Measurements from ENCODE around the gene FAAP24. TPM values are rescaled to one million over a fixed set of nuclear protein-coding genes. Genes with fewer than 3 reads are reported as not detected.
"Not testable (repeated sequence)": the region's sequence is repeated elsewhere in the genome, so short reads cannot be mapped to it uniquely, and the experiment has no call there.

FAAP24 gene, protein sequence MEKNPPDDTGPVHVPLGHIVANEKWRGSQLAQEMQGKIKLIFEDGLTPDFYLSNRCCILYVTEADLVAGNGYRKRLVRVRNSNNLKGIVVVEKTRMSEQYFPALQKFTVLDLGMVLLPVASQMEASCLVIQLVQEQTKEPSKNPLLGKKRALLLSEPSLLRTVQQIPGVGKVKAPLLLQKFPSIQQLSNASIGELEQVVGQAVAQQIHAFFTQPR
- 2.0 and 4.1 TPM in 2 replicates for total RNA-seq
- 4.9 TPM for polyA plus RNA-seq (2012)

- DNase-seq (ENCODE audit: low read depth) = peak; percentile 99
Observed at GRCh38 chr19:32971715-32972540, at the start of gene FAAP24, which contains the start of gene CEP89. FAAP24 (plus strand) TSS chr19:32972242; CDS start chr19:32973197, 955 bp downstream. CEP89 (minus strand) TSS chr19:32971958; CDS start chr19:32971874, 84 bp downstream.

DNA sequence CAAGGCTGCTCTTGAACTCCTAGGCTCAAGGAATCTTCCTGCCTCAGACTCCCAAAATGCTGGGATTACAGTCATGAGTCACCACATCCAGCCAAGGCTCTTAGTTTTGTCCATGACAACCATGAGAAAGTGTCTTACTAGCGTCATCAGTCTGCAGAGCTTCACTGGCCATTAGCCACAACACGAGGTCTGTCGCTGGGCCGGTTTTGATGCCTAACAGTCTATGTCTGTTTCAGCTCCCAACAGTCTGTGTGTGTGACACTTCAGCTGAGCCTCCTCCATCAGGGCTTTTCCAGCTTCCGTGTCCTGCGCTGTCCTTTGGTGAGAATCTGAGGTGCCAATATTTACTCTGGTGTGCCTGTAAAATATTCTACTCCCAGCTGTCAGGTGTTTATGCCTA is 47.8 kb upstream of the FAAP24 start:
- no peak for DNase-seq (ENCODE audit: low read depth)

GRCh38 chr19:32928806-32929205 is 43.2 kb upstream of the FAAP24 start:
- DNase-seq (ENCODE audit: low read depth) = no peak

- no peak for DNase-seq (ENCODE audit: low read depth)
Observed at GRCh38 chr19:32930567-32930966, 41.5 kb upstream of the FAAP24 start.

- no peak for DNase-seq (ENCODE audit: low read depth)
Observed at GRCh38 chr19:32933571-32933970, 38.5 kb upstream of the FAAP24 start.

DNA sequence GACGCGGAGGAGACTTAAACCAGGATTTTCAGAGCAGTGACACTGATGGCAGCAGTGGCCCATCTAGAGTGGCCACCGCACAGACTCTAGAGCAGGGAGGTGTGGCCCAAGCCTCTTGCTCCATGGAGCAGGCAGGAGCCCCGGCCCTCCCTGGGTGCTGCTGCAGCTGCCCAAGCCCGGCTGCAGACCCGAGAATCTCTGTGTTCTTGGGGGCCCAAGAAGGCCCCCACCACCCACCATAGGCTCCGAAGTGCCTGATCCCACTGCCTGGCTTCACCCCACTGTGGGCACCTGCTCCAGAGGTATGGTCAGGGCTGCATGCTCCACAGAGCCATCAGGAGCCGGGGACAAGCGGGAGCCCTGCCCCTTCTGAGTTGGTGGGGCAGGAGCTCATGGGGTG is 36.4 kb upstream of the FAAP24 start:
- no peak for DNase-seq (ENCODE audit: low read depth)

- no peak for DNase-seq (ENCODE audit: low read depth)
Observed at GRCh38 chr19:32936065-32936464, 36.0 kb upstream of the FAAP24 start.

- not testable (repeated sequence) for DNase-seq (ENCODE audit: low read depth)
Observed at GRCh38 chr19:32941273-32941672, 30.8 kb upstream of the FAAP24 start.

DNA sequence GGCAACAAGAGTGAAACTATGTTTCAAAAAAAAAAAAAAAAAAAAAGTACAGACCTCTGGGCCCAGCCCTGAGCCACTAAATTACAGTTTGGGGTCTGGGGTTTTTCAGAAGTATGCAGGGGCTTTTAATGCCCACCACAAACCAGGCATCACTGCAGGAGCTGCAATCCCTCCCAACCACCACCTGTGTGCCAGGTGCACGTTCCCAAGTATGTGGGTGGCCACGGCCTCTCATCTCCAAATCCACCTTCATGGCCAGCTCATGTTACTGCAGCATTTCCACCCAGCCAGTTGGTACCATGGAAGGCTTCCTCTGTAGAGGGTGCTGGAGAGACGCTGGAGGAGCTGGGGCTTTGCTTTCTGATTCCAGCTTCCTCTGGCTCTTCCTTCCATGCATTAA is 26.8 kb upstream of the FAAP24 start:
- peak; percentile 5 for DNase-seq (ENCODE audit: low read depth)

- DNase-seq (ENCODE audit: low read depth) = no peak
Observed at GRCh38 chr19:32966750-32967149, 5.3 kb upstream of the FAAP24 start.

- no peak for DNase-seq (ENCODE audit: low read depth)
Observed at GRCh38 chr19:32969549-32969948, 2.5 kb upstream of the FAAP24 start.

- no peak for DNase-seq (ENCODE audit: low read depth)
Observed at GRCh38 chr19:32971012-32971595, 938 bp upstream of the FAAP24 start.

GRCh38 chr19:32976223-32976805 is 4.3 kb downstream of the FAAP24 start:
- DNase-seq (ENCODE audit: low read depth) = peak; percentile 70

GRCh38 chr19:32977280-32977679 is 5.2 kb downstream of the FAAP24 start:
- no peak for DNase-seq (ENCODE audit: low read depth)

GRCh38 chr19:32977813-32978212 is 5.8 kb downstream of the FAAP24 start:
- not testable (repeated sequence) for DNase-seq (ENCODE audit: low read depth)

- DNase-seq (ENCODE audit: low read depth) = not testable (repeated sequence)
Observed at GRCh38 chr19:32979807-32980206, 7.8 kb downstream of the FAAP24 start.

DNA sequence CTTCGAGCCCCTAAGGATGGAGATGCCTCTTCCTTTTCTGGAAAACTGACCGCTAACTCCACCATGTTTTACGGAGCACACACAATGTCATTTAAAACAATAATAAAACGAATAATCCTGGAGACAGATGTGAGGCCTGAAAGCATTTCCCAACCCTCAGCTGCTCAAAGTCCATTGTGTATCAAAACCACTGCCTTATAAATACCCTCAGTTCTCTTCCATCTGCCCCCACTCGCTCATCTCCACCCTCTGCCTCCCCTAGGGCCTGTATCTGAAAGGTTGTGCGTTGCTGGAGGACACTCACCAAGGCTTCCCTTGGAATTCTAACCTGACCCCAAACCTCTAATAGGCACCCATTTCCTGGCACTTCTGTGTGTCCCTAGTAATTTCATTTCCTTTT is 10.4 kb downstream of the FAAP24 start:
- DNase-seq (ENCODE audit: low read depth) = not testable (repeated sequence)

- DNase-seq (ENCODE audit: low read depth) = not testable (repeated sequence)
Observed at GRCh38 chr19:32988254-32988653, 16.2 kb downstream of the FAAP24 start.

GRCh38 chr19:32988724-32989123 is 16.7 kb downstream of the FAAP24 start:
- DNase-seq (ENCODE audit: low read depth) = no peak

- not testable (repeated sequence) for DNase-seq (ENCODE audit: low read depth)
Observed at GRCh38 chr19:32995966-32996365, 23.9 kb downstream of the FAAP24 start.

DNA sequence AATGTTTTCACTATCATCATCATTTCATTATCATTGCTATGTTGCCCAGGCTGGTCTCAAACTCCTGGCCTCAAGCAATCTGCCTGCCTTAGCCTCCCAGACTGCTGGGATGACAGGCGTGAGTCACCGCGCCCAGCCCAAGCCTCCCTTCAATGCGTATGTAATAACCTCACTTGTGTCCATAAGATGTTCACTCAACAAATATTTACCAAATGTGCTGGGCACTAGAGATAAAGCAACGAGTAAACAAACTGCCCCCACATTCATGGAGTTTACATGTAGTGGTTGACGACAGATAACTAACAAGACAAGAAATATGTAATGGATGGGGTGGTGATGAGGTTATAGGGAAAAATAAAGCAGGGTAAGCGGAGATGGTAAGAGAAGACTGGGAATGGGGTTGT is 25.0 kb downstream of the FAAP24 start:
- not testable (repeated sequence) for DNase-seq (ENCODE audit: low read depth)

Measured in myocyte (in vitro differentiated cells).